NCI-H1694 treated with DMSO at 0.1 percent for 48 hours (cell line): ENCODE measurements around the gene ZNF346.

Experiments used
- DNase-seq: peaks from one replicate; lab custom pipeline; 2025; lab: John Stamatoyannopoulos, UW

The ZNF346 gene

DNA sequence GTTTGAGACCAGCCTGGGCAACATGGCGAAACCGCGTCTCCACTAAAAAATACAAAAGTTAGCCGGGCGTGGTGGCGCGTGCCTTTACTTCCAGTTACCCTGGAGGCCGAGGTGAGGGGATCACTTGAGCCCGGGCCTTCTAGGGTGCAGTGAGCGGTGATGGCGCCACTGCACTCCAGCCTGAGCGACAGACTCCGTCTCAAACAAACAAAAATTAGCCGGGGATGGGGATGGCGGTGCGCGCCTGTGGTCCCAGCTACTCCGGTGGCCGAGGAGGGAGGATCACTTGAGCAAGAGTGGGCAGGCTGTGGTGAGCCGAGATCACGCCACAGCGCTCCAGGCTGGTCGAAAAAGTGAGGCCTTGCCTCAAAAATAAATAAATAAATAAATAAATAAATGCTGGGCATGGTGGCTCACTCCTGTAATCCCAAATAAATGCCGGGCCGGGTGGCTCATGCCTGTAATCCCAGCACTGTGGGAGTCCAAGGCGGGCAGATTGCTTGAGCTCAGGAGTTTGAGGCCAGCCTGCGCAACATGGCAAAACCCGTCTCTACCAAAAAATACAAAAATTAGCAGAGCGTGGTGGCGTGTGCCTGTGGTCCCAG is 95.0 kb downstream of the ZNF346 start:
- DNase-seq = no peak

- DNase-seq = no peak
Observed at GRCh38 chr5:177122566-177122965, 100.1 kb downstream of the ZNF346 start.

DNA sequence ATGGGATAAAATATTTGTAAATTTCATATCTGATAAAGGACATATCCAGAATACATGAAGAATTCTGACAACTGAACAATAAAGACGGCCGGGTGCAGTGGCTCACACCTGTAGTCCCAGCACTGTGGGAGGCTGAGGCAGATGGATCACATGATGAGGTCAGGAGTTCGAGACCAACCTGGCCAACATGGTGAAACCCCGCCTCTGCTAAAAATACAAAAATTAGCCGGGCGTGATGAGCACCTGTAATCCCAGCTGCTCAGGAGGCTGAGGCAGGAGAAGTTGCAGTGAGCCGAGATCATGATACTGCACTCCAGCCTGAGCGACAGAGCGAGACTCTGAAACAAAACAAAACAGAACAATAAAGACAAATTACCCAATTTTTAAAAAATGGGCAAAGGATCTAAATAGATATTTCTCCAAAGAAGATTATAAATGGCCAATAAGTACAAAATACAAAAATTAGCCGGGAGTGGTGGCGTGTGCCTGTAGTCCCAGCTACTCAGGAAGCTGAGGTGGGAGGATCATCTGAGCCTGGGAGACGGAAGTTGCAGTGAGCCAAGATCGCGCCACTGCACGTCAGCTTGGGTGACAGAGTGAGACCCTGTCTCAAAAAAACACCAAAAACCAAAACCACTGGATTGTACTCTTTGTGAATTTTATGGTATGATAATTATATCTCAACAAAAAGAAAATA is 101.4 kb downstream of the ZNF346 start:
- DNase-seq = no peak

- no peak for DNase-seq
Observed at GRCh38 chr5:177124486-177124991, 102.0 kb downstream of the ZNF346 start.

GRCh38 chr5:177126771-177127170 is 104.3 kb downstream of the ZNF346 start:
- no peak for DNase-seq

DNA sequence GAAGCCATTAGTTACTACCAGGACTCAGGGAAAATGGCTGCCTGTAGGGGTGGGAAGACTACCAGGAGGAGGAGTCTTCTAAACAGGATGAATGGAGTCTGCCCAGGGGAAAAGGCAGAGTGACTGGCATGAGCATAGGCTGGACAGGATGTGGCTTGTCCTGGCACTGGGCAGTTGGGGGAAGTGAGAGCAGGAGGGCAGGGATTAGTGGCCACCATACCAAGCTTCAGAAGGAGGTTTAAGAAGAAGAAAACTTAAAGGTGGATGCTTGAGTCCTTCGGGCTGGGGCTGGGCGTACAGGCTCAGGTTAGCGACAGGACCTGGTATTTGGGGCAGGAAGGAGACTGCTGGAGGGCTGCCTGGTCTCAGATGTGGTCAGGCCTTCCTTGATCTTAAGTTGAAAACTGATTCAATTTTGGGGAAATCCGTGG is 106.1 kb downstream of the ZNF346 start:
- DNase-seq = no peak

DNA sequence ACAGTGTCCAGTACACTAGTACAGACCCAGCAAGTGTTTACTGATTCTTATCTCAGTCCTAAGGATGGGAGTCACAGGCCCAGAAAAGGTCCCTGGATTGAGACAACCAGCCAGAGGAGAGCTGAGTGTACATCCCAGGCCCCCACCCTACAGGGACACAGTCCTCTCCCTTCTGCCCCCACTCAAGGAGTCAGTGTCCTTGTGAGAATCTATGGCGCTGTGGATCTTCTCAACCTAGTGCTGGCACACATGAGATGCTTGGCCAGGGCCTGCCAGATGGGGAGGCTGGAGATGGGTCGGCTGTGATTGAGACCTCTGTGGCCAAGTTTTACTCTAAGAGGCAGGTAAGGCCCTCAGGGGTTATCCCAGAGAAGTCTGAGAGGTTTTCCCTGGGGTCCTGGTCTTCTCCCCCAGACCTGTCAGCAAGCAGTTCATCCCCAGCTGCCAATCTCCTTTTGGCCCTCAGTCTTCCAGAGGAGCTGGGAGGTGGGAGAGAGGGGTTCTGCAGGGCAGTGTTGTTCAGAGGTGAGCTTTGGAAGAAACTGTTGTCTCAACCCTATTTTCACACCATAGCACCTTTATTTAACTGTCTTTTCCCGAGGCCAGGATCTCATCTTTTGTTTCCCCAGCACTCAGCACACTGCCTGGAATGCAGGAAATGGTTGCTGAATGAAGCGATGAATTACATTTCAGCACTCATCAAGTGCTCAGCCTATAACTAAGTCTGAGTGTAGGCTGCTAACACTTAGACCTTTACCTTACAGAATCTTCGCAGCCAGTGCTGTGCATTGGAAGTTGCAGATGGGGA is 107.9 kb downstream of the ZNF346 start:
- DNase-seq = no peak
